HepG2 (cell line): Measurements from ENCODE around the gene GPR162. TPM values are rescaled to one million over a fixed set of nuclear protein-coding genes. Genes with fewer than 3 reads are reported as not detected.

ENCODE experiments used
- ATF5 ChIP-seq: sonication (generic); formaldehyde crosslinking; IDR thresholded peaks from 2 replicates; pipeline ENCODE4 v1.4.0; 2020; ENCODE audit warnings: mild to moderate bottlenecking, low read depth, missing genetic modification reagents
- BORCS8-MEF2B ChIP-seq: sonication (generic); formaldehyde crosslinking; IDR thresholded peaks from 2 replicates; pipeline ENCODE4 v1.8.0; 2022; ENCODE audit warnings: mild to moderate bottlenecking, missing genetic modification reagents
- CHD4 ChIP-seq: fragments of 200-600 bp; sonication (generic); IDR thresholded peaks from 2 replicates; pipeline ENCODE4 v1.7.0; 2017; ENCODE audit warnings: mild to moderate bottlenecking, low read length, borderline replicate concordance
- CSRNP2 ChIP-seq: sonication (generic); formaldehyde crosslinking; conservative IDR thresholded peaks from 2 replicates; pipeline ENCODE4 v1.8.0; 2022; ENCODE audit warnings: low read depth, missing genetic modification reagents
- HNRNPL ChIP-seq: fragments of 200-400 bp; formaldehyde crosslinking; IDR thresholded peaks from 2 replicates; pipeline ENCODE4 v1.6.1; 2017; ENCODE audit warnings: mild to moderate bottlenecking, low read depth, low read length
- MTERF4 ChIP-seq: sonication (generic); formaldehyde crosslinking; IDR thresholded peaks from 2 replicates; pipeline ENCODE4 v1.8.0; 2023; ENCODE audit warnings: mild to moderate bottlenecking, missing genetic modification reagents
- MYC ChIP-seq: sonication (generic); formaldehyde crosslinking; IDR thresholded peaks from 2 replicates; pipeline ENCODE4 v1.9.0; 2021; ENCODE audit warnings: missing genetic modification reagents, borderline replicate concordance
- NFE2L2 ChIP-seq: fragments of 150-350 bp; IDR thresholded peaks from 2 replicates; pipeline ENCODE4 v1.6.1; 2014; ENCODE audit warnings: low read length
- NFKB2 ChIP-seq: sonication (generic); formaldehyde crosslinking; IDR thresholded peaks from 2 replicates; pipeline ENCODE4 v1.4.0; 2020; ENCODE audit warnings: missing genetic modification reagents, borderline replicate concordance
- NKX3-1 ChIP-seq: sonication (generic); formaldehyde crosslinking; IDR thresholded peaks from 2 replicates; pipeline ENCODE4 v1.5.0; 2020; ENCODE audit warnings: missing genetic modification reagents
- SIX1 ChIP-seq: sonication (generic); formaldehyde crosslinking; IDR thresholded peaks from 2 replicates; pipeline ENCODE4 v1.4.0; 2020; ENCODE audit warnings: missing genetic modification reagents, borderline replicate concordance
- SOX13 ChIP-seq, 3 experiments: fragments of 450-650 bp in 1 of 3; sonication (generic) in 1 of 3; formaldehyde crosslinking in 1 of 3; IDR thresholded peaks in 2 of 3; conservative IDR thresholded peaks in 1 of 3; 2 replicates each; pipeline versions ENCODE4 v1.5.0 to v1.6.1; 2016 to 2020; ENCODE audit warnings: antibody characterized with exemption in 1 of 3, mild to moderate bottlenecking in 1 of 3, missing compliant biosample characterization in 1 of 3, missing genetic modification reagents in 1 of 3, moderate library complexity in 1 of 3
- SYNCRIP ChIP-seq: fragments of 200-400 bp; formaldehyde crosslinking; IDR thresholded peaks from 2 replicates; pipeline ENCODE4 v1.6.1; 2018; ENCODE audit warnings: mild to moderate bottlenecking, low read depth, low read length; ENCODE audit not compliant: insufficient read depth
- TOE1 ChIP-seq: sonication (generic); formaldehyde crosslinking; IDR thresholded peaks from 2 replicates; pipeline ENCODE4 v1.4.0; 2020; ENCODE audit warnings: mild to moderate bottlenecking, missing genetic modification reagents
- ZBTB39 ChIP-seq: sonication (generic); formaldehyde crosslinking; IDR thresholded peaks from 2 replicates; pipeline ENCODE4 v1.5.0; 2020; ENCODE audit warnings: missing genetic modification reagents
- ZMYM2 ChIP-seq: sonication (generic); formaldehyde crosslinking; IDR thresholded peaks from 2 replicates; pipeline ENCODE4 v1.8.0; 2022; ENCODE audit warnings: mild to moderate bottlenecking, missing genetic modification reagents
- ZNF256 ChIP-seq: sonication (generic); formaldehyde crosslinking; conservative IDR thresholded peaks from 2 replicates; pipeline ENCODE4 v1.4.0; 2020; ENCODE audit warnings: missing genetic modification reagents
- ZNF710 ChIP-seq: sonication (generic); formaldehyde crosslinking; IDR thresholded peaks from 2 replicates; pipeline ENCODE4 v1.5.0; 2020; ENCODE audit warnings: mild to moderate bottlenecking, missing genetic modification reagents, borderline replicate concordance
- ZNF784 ChIP-seq: sonication (generic); formaldehyde crosslinking; IDR thresholded peaks from 2 replicates; pipeline ENCODE4 v1.5.1; 2020; ENCODE audit warnings: missing genetic modification reagents, mild to moderate bottlenecking, borderline replicate concordance
- ZNF792 ChIP-seq: IDR thresholded peaks from 2 replicates; pipeline ENCODE4 v1.6.1; 2016
- polyA plus RNA-seq, 8 experiments: library from polyadenylated mRNA; depleted of rRNA in 3 of 8; stranded (reverse) in 7 of 8; unstranded in 1 of 8; fragments of >200 nt; fragmentation: Illumina TruSeq in 4 of 8; extraction: Trizol in 4 of 8; gene quantifications; 2 replicates each; pipeline versions ENCODE4 v1.2.1 to v1.2.3, GENCODE V29; 2011 to 2016; ENCODE audit warnings: low read depth in 4 of 8, missing spikeins in 1 of 8, mixed read lengths in 1 of 8; ENCODE audit not compliant: insufficient read depth in 1 of 8
- total RNA-seq, 5 experiments: library from RNA; depleted of rRNA; stranded (reverse); fragments of >200 nt; fragmentation: Illumina TruSeq; extraction: Trizol; gene quantifications; 2 replicates each; pipeline ENCODE4 v1.2.3, GENCODE V29; 2016; ENCODE audit warnings: low read depth in 1 of 5

Gene GPR162
- total and polyA plus RNA-seq, 2 of the 13 experiments (the other 11 are each of a cell fraction or from before 2014, with no cell fraction given): 0.08 TPM; not detected in 1

- TF ChIP-seq SIX1: peak; percentile 25; the same call in 1 of the 2 replicates
- TF ChIP-seq ATF5 (CRISPR knock-in tag): no peak
- peak; percentile 75; the same call in 1 of the 2 replicates for TF ChIP-seq ZNF792 (CRISPR knock-in tag)
- 0 out of 2 replicates have a peak, but pooled peaks have one; percentile 29 for TF ChIP-seq NFKB2
- TF ChIP-seq NKX3-1 (CRISPR knock-in tag): no peak
- TF ChIP-seq BORCS8-MEF2B (CRISPR knock-in tag): peak; percentile 67; the same call in 1 of the 2 replicates
- TF ChIP-seq NFE2L2: no peak
- no peak for TF ChIP-seq ZNF256 (CRISPR knock-in tag)
- no peak for TF ChIP-seq SOX13 (IDR thresholded peaks at IDR 0.05)
- peak in 1 of 2 experiments; percentile 86; a peak in 2 of 4 replicates for TF ChIP-seq SOX13 (CRISPR knock-in tag; conservative IDR thresholded peaks at IDR 0.05 in 1 of 2, IDR thresholded peaks at IDR 0.05 in 1 of 2)
- no peak for TF ChIP-seq TOE1 (CRISPR knock-in tag)
- no peak for TF ChIP-seq SYNCRIP
- TF ChIP-seq ZNF710 (CRISPR knock-in tag): peak; percentile 96; the same call in 1 of the 2 replicates
- 0 out of 2 replicates have a peak, but pooled peaks have one; percentile 37 for TF ChIP-seq HNRNPL
- peak; percentile 42; the same call in 1 of the 2 replicates for TF ChIP-seq ZMYM2
- no peak for TF ChIP-seq CSRNP2 (CRISPR knock-in tag)
- TF ChIP-seq ZNF784 (CRISPR knock-in tag): no peak; the same call in 1 of the 2 replicates
- no peak for TF ChIP-seq CHD4
- TF ChIP-seq ZBTB39 (CRISPR knock-in tag): no peak
- TF ChIP-seq MTERF4 (CRISPR knock-in tag): 0 out of 2 replicates have a peak, but pooled peaks have one; percentile 48
- TF ChIP-seq MYC (CRISPR knock-in tag): peak; percentile 91
These were observed 29.0 kb upstream of the GPR162 start (continued) for GRCh38 chr12:6792522-6793201.
